ENCODE data around the gene SLC7A8. TPM values are rescaled to one million over a fixed set of nuclear protein-coding genes. Genes with fewer than 3 reads are reported as not detected.

The SLC7A8 gene
- total and polyA plus RNA-seq, 10 of the 15 experiments (the other 5 are each of a cell fraction or from before 2014, with no cell fraction given): 0.06 to 0.28 (median 0.21) TPM; not detected in 7

GRCh38 chr14:23174296-23175184 is 8.9 kb downstream of the SLC7A8 start:
- ChIA-PET RAD21 (ENCODE audit: unreplicated experiment) (interaction anchor here (0.5 kb wide), 1 partner anchor 12 kb away, joined by 4 read pairs; no protein-coding TSS in a partner anchor), CTCF (interaction anchor here (1.2 to 2.8 kb wide), 2 partner anchors 12 to 106 kb away, joined by 3 to 9 read pairs; no protein-coding TSS in a partner anchor), SMC1A (ENCODE audit: uncharacterized antibody, unreplicated experiment) (interaction anchor here (0.6 to 1.6 kb wide), 3 partner anchors 13 to 457 kb away, joined by 3 to 4 read pairs (median 3); no protein-coding TSS in a partner anchor), POLR2A (no interaction called here)
- DNase-seq (ENCODE audit: low read depth, low spot score): no peak
- Histone ChIP-seq H3K4me3 (no peak overlapping the region), H3K36me3 (ENCODE audit: control insufficient read depth in 2 of 2, insufficient read depth in 2 of 2, low read length in 1 of 2) (no peaks in the 10 kb centered on the region), H3K4me2 (ENCODE audit: control insufficient read depth, insufficient read depth) (no peak overlapping the region), H3K9me3 (replicated peaks; ENCODE audit: control insufficient read depth, insufficient read depth, low read length) (no peaks in the 10 kb centered on the region), H3K9ac (ENCODE audit: control insufficient read depth, insufficient read depth, low read length) (no peak overlapping the region), H4K20me1 (ENCODE audit: control insufficient read depth, insufficient read depth) (no peaks in the 10 kb centered on the region), H3K27me3 (replicated peaks in 1 of 2; ENCODE audit: control insufficient read depth in 2 of 2, insufficient read depth in 2 of 2, low read length in 1 of 2) (no peaks in the 10 kb centered on the region; a peak in 1 of 4 replicates), H3K79me2 (ENCODE audit: control insufficient read depth, insufficient read depth, low read length) (no peaks in the 10 kb centered on the region), H2AFZ (ENCODE audit: control insufficient read depth, low read depth, low read length) (no peak overlapping the region), H3K4me1 (ENCODE audit: control insufficient read depth, insufficient read depth, low read length) (no peaks in the 10 kb centered on the region), H3K27ac (ENCODE audit: control insufficient read depth, insufficient read depth) (no peak overlapping the region)
- no peak for ATAC-seq
- in situ Hi-C loops (cut with MboI): no loop called here
- intact Hi-C loops (cut with micrococcal nuclease; ENCODE audit: unreplicated experiment): no loop called here
- TF ChIP-seq SIX5 (IDR thresholded peaks at IDR 0.05; ENCODE audit: low read depth, low read length, severe bottlenecking) (no peak), RELA (IDR thresholded peaks at IDR 0.05; ENCODE audit: borderline replicate concordance, partially characterized antibody) (no peak), LARP7 (IDR thresholded peaks at IDR 0.05) (no peak), EZH2 (IDR thresholded peaks at IDR 0.05; ENCODE audit: borderline replicate concordance, control insufficient read depth, low read depth, low read length) (no peak), CHD1 (IDR thresholded peaks at IDR 0.05; ENCODE audit: low read depth, low read length) (no peak), ZBTB40 (IDR thresholded peaks at IDR 0.05; ENCODE audit: borderline replicate concordance) (no peak), IRF4 (IDR thresholded peaks at IDR 0.05; ENCODE audit: low read depth, low read length) (no peak), SREBF2 (IDR thresholded peaks at IDR 0.05; ENCODE audit: low read length) (no peak), ZNF622 (IDR thresholded peaks at IDR 0.05) (no peak), SMARCA5 (IDR thresholded peaks at IDR 0.05) (no peak), ATF7 (IDR thresholded peaks at IDR 0.05; ENCODE audit: low read depth) (no peak), NR2C1 (IDR thresholded peaks at IDR 0.05) (no peak), EGR1 (IDR thresholded peaks at IDR 0.05; ENCODE audit: borderline replicate concordance in 1 of 2, low read depth in 2 of 2, low read length in 2 of 2) (no peak), CBX5 (IDR thresholded peaks at IDR 0.05; ENCODE audit: low read depth) (no peak), CREM (IDR thresholded peaks at IDR 0.05; ENCODE audit: low read depth) (no peak)
- FAIRE-seq: no peak
- BruUV-seq (replicated peaks): no TSS peak
- WGBS (ENCODE audit: insufficient coverage, insufficient replicate concordance, low lambda C conversion rate, missing lambda C conversion rate): 56% methylated on average over 6 of the region's 6 CpGs

All from GM12878 (cell line).